ENCODE data around the gene MAFF.
A peak's percentile ranks its signal among the peaks of the same experiment; 100 is the strongest.

The MAFF gene

DNA sequence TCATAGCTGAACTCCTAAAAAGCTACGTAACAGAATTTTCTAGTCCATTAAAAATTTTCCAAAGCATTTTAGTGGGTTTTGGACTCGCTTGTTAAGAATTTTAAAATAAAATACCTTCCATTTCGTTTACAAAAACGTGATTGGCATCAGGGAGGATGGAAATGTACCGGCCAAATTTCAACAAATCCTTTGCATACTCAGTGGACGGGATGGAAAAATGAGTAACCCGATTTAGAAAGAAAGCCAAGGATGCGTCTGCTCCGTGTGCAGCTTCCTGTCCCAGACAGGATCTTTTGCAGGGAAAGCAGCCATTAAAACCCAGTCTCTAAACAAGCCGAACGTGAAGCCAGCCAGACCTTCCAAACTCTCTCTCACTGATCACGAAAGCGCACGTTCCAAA, 55.4 kb downstream of the MAFF start:
- TF ChIP-seq, protein P1, sequence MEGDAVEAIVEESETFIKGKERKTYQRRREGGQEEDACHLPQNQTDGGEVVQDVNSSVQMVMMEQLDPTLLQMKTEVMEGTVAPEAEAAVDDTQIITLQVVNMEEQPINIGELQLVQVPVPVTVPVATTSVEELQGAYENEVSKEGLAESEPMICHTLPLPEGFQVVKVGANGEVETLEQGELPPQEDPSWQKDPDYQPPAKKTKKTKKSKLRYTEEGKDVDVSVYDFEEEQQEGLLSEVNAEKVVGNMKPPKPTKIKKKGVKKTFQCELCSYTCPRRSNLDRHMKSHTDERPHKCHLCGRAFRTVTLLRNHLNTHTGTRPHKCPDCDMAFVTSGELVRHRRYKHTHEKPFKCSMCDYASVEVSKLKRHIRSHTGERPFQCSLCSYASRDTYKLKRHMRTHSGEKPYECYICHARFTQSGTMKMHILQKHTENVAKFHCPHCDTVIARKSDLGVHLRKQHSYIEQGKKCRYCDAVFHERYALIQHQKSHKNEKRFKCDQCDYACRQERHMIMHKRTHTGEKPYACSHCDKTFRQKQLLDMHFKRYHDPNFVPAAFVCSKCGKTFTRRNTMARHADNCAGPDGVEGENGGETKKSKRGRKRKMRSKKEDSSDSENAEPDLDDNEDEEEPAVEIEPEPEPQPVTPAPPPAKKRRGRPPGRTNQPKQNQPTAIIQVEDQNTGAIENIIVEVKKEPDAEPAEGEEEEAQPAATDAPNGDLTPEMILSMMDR (IDR thresholded peaks at IDR 0.05): no peak

DNA sequence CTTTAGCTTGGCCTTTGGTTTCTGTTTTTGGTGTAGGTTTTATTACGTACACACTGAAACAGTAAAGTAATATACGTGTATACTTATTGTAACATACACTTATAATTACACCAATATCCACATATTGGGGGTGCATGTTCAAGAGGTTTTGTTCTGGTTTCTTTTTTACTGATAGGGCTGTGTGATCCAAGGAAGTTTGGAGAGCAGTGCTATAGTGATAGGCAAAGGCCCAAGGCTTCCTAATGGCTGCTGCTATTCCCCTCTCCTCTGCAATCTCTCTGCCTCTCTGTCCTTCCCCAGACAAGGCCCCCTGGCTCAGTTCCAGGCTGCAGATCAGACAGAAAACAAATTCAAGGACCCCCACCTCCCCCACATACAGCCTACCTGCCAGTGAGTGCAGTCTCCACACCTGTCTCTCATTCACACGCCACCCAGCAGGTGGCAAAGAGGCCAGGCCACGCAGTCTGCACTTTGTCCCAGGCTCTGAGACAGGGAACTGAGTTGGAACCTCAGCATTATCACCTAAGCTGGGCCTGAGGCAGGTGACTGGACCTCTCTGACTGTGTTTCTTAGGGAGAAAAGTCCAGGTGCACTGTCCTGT, 56.0 kb downstream of the MAFF start:
- TF ChIP-seq, protein P1 (IDR thresholded peaks at IDR 0.05): no peak

DNA sequence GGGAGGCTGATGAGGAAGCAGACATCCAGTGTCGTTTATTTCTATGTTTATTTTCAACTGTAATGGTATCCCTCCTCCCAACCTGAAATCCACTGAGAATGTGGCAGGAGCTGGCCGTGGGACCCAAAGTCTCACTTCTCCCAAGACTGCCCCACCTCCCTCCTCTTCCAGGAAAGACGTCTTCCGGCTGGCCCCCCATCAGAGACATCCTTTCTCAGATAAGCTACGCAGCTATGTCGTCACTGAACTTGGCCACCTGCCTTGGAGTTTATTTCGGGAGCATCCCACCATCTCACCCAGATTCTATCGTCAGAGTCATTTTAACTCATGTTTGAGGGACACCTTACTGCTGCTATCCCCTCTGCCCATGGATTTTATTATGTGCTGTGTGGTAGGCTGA, 57.1 kb downstream of the MAFF start:
- TF ChIP-seq, protein P1 (IDR thresholded peaks at IDR 0.05): no peak

DNA sequence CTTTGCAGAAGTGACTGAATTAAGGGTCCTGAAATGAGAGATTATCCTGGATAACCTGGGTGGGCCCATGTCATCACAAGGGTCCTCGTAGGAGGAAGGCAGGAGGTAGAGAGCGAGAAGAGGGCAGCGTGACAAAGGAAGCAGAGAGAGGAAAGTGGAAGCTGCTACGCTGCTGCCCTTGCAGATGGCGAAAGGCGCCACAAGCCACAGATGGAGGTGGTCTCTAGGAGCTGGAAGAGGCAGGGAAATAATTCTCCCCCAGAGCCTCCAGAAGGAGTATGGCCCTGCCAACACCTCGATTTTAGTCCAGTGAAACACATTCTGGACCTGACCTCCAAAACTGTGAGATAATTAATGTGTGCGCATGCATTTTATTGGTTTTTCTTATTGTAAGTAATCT, 57.6 kb downstream of the MAFF start:
- TF ChIP-seq, protein P1 (IDR thresholded peaks at IDR 0.05): no peak

DNA sequence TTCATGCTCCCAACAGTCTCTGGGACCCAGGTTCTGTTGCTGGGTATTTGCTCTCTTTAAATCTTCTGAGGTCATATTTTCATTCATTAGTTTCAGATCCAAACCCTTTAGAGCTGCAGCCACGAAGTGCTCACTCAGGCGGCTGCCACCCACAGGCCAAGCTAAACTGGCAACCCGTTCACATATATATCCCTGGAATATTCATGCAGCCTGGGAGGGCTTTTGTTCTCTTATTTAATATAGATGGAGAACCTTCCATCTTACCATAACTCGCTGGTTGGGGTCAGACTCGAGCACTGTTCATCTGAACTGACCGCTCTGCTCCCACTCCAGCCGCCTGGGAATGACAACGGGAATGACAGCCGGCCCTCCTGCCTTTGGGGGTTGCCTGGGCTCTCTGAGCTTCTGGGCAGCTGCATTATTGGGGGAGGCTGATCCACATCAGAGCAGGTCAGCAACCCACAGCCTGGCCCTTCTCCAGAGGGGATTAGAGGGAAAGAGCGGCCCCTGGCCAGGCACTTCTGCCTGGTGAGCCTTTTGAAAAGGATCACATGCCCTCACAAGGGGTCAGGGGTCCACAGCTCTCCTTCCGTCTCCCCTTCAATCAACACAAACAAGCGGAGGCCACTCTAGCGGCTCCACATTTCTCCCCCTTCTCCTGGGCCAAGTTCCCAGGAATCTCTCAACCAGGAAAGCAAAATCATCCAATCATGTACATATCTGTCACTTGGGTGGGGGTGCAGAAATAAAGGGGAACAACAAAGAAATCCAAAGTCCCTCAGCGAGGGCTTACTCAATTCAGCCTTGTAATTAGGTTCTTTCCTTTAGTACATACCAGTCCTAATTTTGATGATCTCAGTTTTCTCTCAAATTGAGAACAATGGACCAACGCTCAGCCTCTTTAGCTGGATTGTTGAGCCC, 59.2 kb downstream of the MAFF start:
- TF ChIP-seq, protein P1 (IDR thresholded peaks at IDR 0.05): no peak

DNA sequence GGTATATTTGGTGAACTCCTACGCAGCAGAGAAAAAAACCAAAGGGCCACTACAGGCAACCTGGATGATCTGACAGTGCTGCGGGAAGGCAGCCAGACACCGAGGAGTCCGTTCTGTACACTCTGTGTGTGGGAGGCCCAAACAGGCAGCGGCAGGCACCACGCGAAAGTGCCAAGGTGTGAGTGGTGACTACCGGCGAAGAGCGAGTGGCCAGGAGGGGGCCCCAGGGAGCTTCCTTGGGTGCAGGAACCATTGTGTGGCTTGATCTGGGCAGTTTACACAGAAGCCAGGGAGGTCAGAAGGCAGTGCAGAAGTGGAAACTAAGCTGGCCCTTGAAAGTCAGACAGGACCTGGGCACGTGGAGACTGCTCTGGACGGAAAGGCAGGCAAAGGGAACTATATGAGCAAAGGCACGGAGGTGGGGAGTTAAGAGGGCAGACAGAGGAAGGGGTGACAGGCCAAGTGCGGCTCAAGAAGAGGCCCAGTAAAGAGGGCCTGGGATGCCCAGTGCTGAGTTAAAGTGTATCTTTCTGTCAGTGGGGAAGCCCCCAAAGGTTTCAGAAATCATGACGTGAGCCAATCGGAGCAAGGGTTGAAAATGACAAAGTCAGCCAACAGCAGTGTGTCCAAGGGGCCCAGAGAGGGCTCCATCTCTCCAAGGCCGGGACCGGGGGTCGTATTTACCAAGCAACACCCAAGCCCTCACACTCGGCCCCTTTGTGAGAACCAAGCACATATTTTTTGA, 60.4 kb downstream of the MAFF start:
- TF ChIP-seq, protein P1 (IDR thresholded peaks at IDR 0.05): peak; percentile 42

DNA sequence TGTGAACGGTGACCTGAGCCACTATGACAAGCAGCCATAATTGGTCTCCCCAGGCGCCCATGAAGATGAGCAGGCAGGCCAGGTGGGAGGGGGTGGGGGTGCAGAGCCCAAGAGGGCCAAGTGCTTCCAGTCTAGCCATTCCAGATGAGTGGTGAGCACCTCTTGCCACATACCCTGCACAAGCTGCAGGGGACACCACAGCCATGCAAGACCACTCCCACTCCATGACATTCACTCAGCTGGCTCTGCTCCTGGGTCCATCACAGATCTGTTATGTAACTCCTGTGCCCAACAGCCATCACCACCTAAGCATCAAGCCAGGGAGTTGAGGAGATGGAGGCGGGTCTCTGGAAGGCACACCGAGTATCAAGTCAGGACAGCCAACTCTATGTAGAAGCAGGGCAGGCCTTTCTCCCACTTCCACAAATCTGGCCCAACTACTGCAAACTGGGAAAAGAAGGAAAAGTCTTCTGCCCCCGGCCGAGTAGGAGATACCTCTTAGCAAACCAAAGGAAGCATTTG, 62.6 kb downstream of the MAFF start:
- TF ChIP-seq, protein P1 (IDR thresholded peaks at IDR 0.05): no peak
